Spleen (tissue), 7 donors: ENCODE results near the gene TTC9.

Source experiments
- POLR2AphosphoS5 ChIP-seq, 3 donors: sonication (generic); formaldehyde crosslinking; IDR thresholded peaks; one replicate each; pipeline ENCODE4 v1.5.1; 2017; ENCODE audit warnings: antibody characterized with exemption in 3 of 3
- TF ChIP-seq, protein P1 (sequence below), 11 experiments: fragments of 200-600 bp in 7 of 11; fragments of 450-650 bp in 4 of 11; sonication (generic) in 4 of 11; IDR thresholded peaks in 8 of 11; conservative IDR thresholded peaks in 3 of 11; 1 replicate in 7 of 11; 2 replicates in 4 of 11; pipeline versions ENCODE4 v1.4.0 to v1.8.0; 2016 to 2021; ENCODE audit warnings: antibody characterized with exemption in 11 of 11, inconsistent platforms in 4 of 11, mild to moderate bottlenecking in 1 of 11
- donor health status: DM: no; HTN: no; CAD: no; lungs with moderate emphysema.
- donor health status: DM: no; HTN: no; CAD: no.
- donor health status: DM: no; HTN: no; CAD: no.

DNA sequence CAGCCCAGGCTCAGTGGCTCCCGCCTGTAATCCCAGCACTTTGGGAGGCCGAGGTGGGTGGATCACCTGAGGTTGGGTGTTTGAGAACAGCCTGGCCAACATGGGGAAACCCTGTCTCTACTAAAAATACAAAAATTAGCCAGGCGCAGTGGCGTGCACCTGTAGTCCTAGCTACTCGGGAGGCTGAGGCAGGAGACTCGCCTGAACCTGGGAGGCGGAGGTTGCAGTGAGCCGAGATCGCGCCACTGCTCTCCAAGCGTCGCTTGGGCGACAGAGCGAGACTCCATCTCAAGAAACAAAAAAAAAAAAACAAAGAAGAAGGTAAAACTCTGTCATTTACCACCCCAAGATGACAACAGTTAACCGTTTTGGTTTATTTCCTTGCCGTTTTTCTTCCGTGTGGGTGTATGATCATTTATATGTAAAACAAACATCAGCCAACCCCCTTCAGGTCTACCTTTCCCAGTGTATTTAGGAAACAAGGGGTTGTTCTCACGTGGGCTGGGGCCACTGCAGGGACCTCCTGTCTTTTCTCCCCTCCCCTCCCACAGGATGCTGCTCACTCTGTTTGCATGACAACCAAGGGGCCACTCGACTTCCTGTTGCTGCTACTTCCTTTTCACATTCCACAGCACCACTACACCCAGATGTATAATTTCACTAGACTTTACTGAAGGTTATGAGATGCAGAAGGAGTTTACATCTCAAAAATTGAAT lies 13.6 kb downstream of the TTC9 start:
- TF ChIP-seq, protein P1, sequence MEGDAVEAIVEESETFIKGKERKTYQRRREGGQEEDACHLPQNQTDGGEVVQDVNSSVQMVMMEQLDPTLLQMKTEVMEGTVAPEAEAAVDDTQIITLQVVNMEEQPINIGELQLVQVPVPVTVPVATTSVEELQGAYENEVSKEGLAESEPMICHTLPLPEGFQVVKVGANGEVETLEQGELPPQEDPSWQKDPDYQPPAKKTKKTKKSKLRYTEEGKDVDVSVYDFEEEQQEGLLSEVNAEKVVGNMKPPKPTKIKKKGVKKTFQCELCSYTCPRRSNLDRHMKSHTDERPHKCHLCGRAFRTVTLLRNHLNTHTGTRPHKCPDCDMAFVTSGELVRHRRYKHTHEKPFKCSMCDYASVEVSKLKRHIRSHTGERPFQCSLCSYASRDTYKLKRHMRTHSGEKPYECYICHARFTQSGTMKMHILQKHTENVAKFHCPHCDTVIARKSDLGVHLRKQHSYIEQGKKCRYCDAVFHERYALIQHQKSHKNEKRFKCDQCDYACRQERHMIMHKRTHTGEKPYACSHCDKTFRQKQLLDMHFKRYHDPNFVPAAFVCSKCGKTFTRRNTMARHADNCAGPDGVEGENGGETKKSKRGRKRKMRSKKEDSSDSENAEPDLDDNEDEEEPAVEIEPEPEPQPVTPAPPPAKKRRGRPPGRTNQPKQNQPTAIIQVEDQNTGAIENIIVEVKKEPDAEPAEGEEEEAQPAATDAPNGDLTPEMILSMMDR (IDR thresholded peaks at IDR 0.05 in 8 of 11, conservative IDR thresholded peaks at IDR 0.05 in 3 of 11): no peak
- TF ChIP-seq POLR2AphosphoS5 (IDR thresholded peaks at IDR 0.05): peak; percentile 47 to 87 (median 57)
